Neutrophil (primary cell): ENCODE measurements around the gene RAB9A.

Experiments used
- H3K27ac ChIP-seq: fragments of 200-600 bp; sonication (generic); 2 replicates; pipeline ENCODE4 v1.5.1; 2016; ENCODE audit warnings: mild to moderate bottlenecking, moderate library complexity
- H3K27me3 ChIP-seq: fragments of 200-600 bp; sonication (generic); 2 replicates; pipeline ENCODE4 v1.6.0; 2016; ENCODE audit warnings: mild to moderate bottlenecking
- H3K36me3 ChIP-seq: fragments of 200-600 bp; sonication (generic); 2 replicates; pipeline ENCODE4 v1.5.1; 2017
- H3K4me1 ChIP-seq, 2 experiments: fragments of 200-600 bp in 1 of 2; sonication (generic) in 1 of 2; 1 replicate in 1 of 2; 2 replicates in 1 of 2; pipeline versions ENCODE4 v1.5.1 to v1.6.1; 2013 to 2016; ENCODE audit warnings: low read depth in 1 of 2, low read length in 1 of 2, mild to moderate bottlenecking in 1 of 2, moderate library complexity in 1 of 2; ENCODE audit not compliant: control insufficient read depth in 1 of 2, insufficient read depth in 1 of 2
- H3K4me3 ChIP-seq, 2 experiments: fragments of 200-600 bp in 1 of 2; sonication (generic) in 1 of 2; 1 replicate in 1 of 2; 2 replicates in 1 of 2; pipeline ENCODE4 v1.5.1; 2013 to 2016; ENCODE audit warnings: low read depth in 1 of 2, low read length in 1 of 2, mild to moderate bottlenecking in 1 of 2, moderate library complexity in 1 of 2
- H3K9me3 ChIP-seq: fragments of 200-600 bp; sonication (generic); 2 replicates; pipeline ENCODE4 v1.5.1; 2016
- TF ChIP-seq, protein P1 (sequence below): fragments of 200-600 bp; sonication (generic); IDR thresholded peaks from 2 replicates; pipeline ENCODE4 v1.5.1; 2016; ENCODE audit warnings: antibody characterized with exemption

RAB9A gene

GRCh38 chrX:13756381-13756780 is 67.5 kb downstream of the RAB9A start:
- TF ChIP-seq, protein P1, sequence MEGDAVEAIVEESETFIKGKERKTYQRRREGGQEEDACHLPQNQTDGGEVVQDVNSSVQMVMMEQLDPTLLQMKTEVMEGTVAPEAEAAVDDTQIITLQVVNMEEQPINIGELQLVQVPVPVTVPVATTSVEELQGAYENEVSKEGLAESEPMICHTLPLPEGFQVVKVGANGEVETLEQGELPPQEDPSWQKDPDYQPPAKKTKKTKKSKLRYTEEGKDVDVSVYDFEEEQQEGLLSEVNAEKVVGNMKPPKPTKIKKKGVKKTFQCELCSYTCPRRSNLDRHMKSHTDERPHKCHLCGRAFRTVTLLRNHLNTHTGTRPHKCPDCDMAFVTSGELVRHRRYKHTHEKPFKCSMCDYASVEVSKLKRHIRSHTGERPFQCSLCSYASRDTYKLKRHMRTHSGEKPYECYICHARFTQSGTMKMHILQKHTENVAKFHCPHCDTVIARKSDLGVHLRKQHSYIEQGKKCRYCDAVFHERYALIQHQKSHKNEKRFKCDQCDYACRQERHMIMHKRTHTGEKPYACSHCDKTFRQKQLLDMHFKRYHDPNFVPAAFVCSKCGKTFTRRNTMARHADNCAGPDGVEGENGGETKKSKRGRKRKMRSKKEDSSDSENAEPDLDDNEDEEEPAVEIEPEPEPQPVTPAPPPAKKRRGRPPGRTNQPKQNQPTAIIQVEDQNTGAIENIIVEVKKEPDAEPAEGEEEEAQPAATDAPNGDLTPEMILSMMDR: no peak
- Histone ChIP-seq H3K36me3 (no peaks in the 10 kb centered on the region), H3K4me1 (peaks cover 34 to 41% of the 10 kb centered on the region in 2 experiments), H3K9me3 (no peaks in the 10 kb centered on the region), H3K4me3 (no peak overlapping the region), H3K27me3 (no peaks in the 10 kb centered on the region), H3K27ac (peak overlapping the region; percentile 65)

- Histone ChIP-seq H3K27me3 (no peaks in the 10 kb centered on the region), H3K4me3 (peak overlapping the region in 1 of 2 experiments; percentile 13)
- TF ChIP-seq, protein P1: no peak
Measured at GRCh38 chrX:13759152-13759718, 70.3 kb downstream of the RAB9A start.

More at GRCh38 chrX:13759152-13759718, 70.3 kb downstream of the RAB9A start:
- Histone ChIP-seq H3K27ac (peak overlapping the region; percentile 79), H3K9me3 (no peaks in the 10 kb centered on the region), H3K4me1 (peaks cover 39 to 42% of the 10 kb centered on the region in 2 experiments), H3K36me3 (no peaks in the 10 kb centered on the region)
